Measurements from ENCODE around the gene SNRNP200. TPM values are rescaled to one million over a fixed set of nuclear protein-coding genes. Genes with fewer than 3 reads are reported as not detected.

Gene SNRNP200
- total and polyA plus RNA-seq, 2 donors (not counting 1 experiment from before 2014, with no cell fraction given): 211 to 216 TPM

- Histone ChIP-seq H3K27ac (ENCODE audit: low read length in 2 of 2) (no peak overlapping the region), H2AFZ (ENCODE audit: insufficient read depth, low read depth, low read length, poor library complexity, severe bottlenecking) (no peak overlapping the region), H3K4me1 (ENCODE audit: control insufficient read depth in 2 of 2, insufficient read depth in 2 of 2, low read length in 2 of 2) (peaks cover 21 to 28% of the 10 kb centered on the region in 2 donors), H3K36me3 (replicated peaks in 1 of 2; ENCODE audit: control extremely low read depth in 1 of 2, control insufficient read depth in 1 of 2, extremely low read depth in 1 of 2, insufficient read depth in 2 of 2, low read length in 1 of 2) (peaks cover 12 to 42% of the 10 kb centered on the region in 2 experiments), H3K27me3 (replicated peaks in 1 of 4; ENCODE audit: control extremely low read depth in 1 of 4, control insufficient read depth in 3 of 4, insufficient read depth in 4 of 4, low read length in 3 of 4) (no peaks in the 10 kb centered on the region), H3K79me2 (ENCODE audit: control insufficient read depth, insufficient read depth, low read length) (peaks cover 54% of the 10 kb centered on the region), H3K4me2 (replicated peaks; ENCODE audit: low read depth, low read length, poor library complexity, severe bottlenecking) (peak overlapping the region; percentile 92), H4K20me1 (ENCODE audit: control insufficient read depth, insufficient read depth, low read length, poor library complexity, severe bottlenecking) (peaks cover 25% of the 10 kb centered on the region), H3K4me3 (ENCODE audit: control extremely low read depth in 1 of 5, extremely low read depth in 1 of 5, insufficient read depth in 1 of 5, low read depth in 2 of 5, low read length in 4 of 5) (no peak overlapping the region), H3K9ac (ENCODE audit: low read length) (peak overlapping the region; percentile 74), H3K9me3 (ENCODE audit: control extremely low read depth in 1 of 3, control insufficient read depth in 2 of 3, insufficient read depth in 1 of 3, low read length in 2 of 3) (no peaks in the 10 kb centered on the region)
- no peaks in the 10 kb centered on the region for H3K27me3 Mint-ChIP-seq
- DNase-seq (peak; percentile 52), ATAC-seq (ENCODE audit: low read depth) (no peak)
- WGBS (ENCODE audit: insufficient coverage): 81% methylated on average over 9 of the region's 12 CpGs
- ChIA-PET POLR2A (interaction anchor here (0.5 to 1.6 kb wide), 5 partner anchors 15 to 77 kb away, joined by 3 to 9 read pairs (median 4); partner anchors contain the start of gene STARD7), CTCF (interaction anchor here (0.6 to 3.1 kb wide), 14 partner anchors 9 to 603 kb away, joined by 3 to 19 read pairs (median 4); partner anchors contain the start of genes ASTL and STARD7)
- TF ChIP-seq CTCF (IDR thresholded peaks at IDR 0.05) (peak; percentile 20), EZH2 (IDR thresholded peaks at IDR 0.05; ENCODE audit: borderline replicate concordance, insufficient read depth, low read depth, low read length, poor library complexity, severe bottlenecking) (no peak)
- peak overlapping the region; percentile 85 for H3K4me3 Mint-ChIP-seq
- H3K27ac Mint-ChIP-seq: peak overlapping the region; percentile 61
- no peaks in the 10 kb centered on the region for H3K9me3 Mint-ChIP-seq (ENCODE audit: insufficient read depth)
- intact Hi-C loops (cut with micrococcal nuclease): loop anchor here (2.0 to 5.0 kb wide), 3 partner anchors 241 to 275 kb away; partner anchors contain the start of genes ANKRD36C and ARID5A
- H3K4me1 Mint-ChIP-seq: peaks cover 34% of the 10 kb centered on the region
These were observed 38.0 kb downstream of the SNRNP200 start for GRCh38 chr2:96267159-96267971.
